CD4-positive, alpha-beta T cell treated with Interleukin-17A for 1 hour (primary cell): ENCODE measurements around the gene NUP188.
A peak's percentile ranks its signal among the peaks of the same experiment; 100 is the strongest.

Experiments
- DNase-seq: peaks from one replicate; pipeline ENCODE4 v3.0.0-alpha.2; 2020

Gene NUP188

GRCh38 chr9:128947527-128948301 is at the start of gene NUP188, which contains the start of gene DOLK:
NUP188 (plus strand) TSS chr9:128947699; CDS start chr9:128947720, 21 bp downstream.
DOLK (minus strand) TSS chr9:128947603; CDS start chr9:128947303, 300 bp downstream.
- peak; percentile 97 for DNase-seq

GRCh38 chr9:128898382-128898781 is 49.1 kb upstream of the NUP188 start:
- DNase-seq = no peak

GRCh38 chr9:128898845-128899565 is 48.5 kb upstream of the NUP188 start:
- DNase-seq = no peak

GRCh38 chr9:128899566-128900322 is 47.8 kb upstream of the NUP188 start:
- peak; percentile 52 for DNase-seq

GRCh38 chr9:128901379-128901778 is 46.1 kb upstream of the NUP188 start:
- DNase-seq = no peak

GRCh38 chr9:128901822-128902221 is 45.7 kb upstream of the NUP188 start:
- no peak for DNase-seq

GRCh38 chr9:128902351-128903078 is 45.0 kb upstream of the NUP188 start:
- DNase-seq = peak; percentile 89

GRCh38 chr9:128903079-128903461 is 44.4 kb upstream of the NUP188 start:
- DNase-seq = no peak

- no peak for DNase-seq
These were observed 43.5 kb upstream of the NUP188 start for GRCh38 chr9:128903871-128904620.

GRCh38 chr9:128905964-128906363 is 41.5 kb upstream of the NUP188 start:
- no peak for DNase-seq

- DNase-seq = no peak
These were observed 40.8 kb upstream of the NUP188 start for GRCh38 chr9:128906741-128907140.

GRCh38 chr9:128908372-128908771 is 39.1 kb upstream of the NUP188 start:
- DNase-seq = no peak

GRCh38 chr9:128909859-128910258 is 37.6 kb upstream of the NUP188 start:
- DNase-seq = no peak

- DNase-seq = no peak
These were observed 36.6 kb upstream of the NUP188 start for GRCh38 chr9:128910906-128911305.

GRCh38 chr9:128911529-128912035 is 35.9 kb upstream of the NUP188 start:
- DNase-seq = no peak

GRCh38 chr9:128912270-128912853 is 35.1 kb upstream of the NUP188 start:
- DNase-seq = no peak

- DNase-seq = no peak
These were observed 34.2 kb upstream of the NUP188 start for GRCh38 chr9:128913048-128913900.

- DNase-seq = no peak
These were observed 33.3 kb upstream of the NUP188 start for GRCh38 chr9:128913995-128914772.

- DNase-seq = no peak
These were observed 31.3 kb upstream of the NUP188 start for GRCh38 chr9:128916204-128916603.

GRCh38 chr9:128916745-128917144 is 30.8 kb upstream of the NUP188 start:
- DNase-seq = no peak
